ENCODE results near the gene DENND2A. TPM values are rescaled to one million over a fixed set of nuclear protein-coding genes. Genes with fewer than 3 reads are reported as not detected.
"Not testable (repeated sequence)": the region's sequence is repeated elsewhere in the genome, so short reads cannot be mapped to it uniquely, and the experiment has no call there.

Gene DENND2A
- polyA plus RNA-seq, 3 donors = not detected

DNA sequence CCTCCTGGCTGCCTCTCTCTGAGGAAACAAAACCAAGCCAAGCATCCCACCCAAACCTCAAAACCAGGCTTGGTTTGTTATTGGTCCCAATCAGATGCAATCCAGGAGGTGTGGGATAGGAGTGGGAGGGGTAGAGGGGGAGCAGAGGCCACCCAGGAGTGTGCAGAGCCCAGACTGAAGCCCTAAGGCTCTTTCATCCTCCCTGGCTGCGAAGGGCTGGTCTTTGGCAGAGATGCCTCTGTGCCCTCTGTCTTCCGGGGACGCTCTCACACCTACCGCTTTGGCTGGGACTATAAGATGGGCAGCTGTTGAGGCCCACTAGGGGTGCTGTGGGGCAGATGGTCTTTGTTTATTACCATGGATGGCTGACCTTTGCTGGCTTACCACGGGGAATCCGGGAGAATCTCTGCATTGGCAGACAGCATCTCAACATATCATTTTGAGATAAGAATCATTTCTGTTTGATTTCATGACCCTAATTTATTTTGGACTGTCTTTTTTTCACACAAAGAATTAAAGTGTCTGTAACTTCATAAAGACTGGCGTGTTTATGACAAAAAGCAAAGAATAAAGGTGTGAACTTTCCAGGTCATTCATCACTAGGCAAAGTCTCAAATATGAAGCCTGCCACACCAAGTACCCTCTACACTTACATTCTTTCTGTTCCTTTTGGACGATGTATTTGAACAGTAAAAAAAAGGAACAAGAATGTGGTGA lies 6.5 kb upstream of the DENND2A start:
- Histone ChIP-seq H3K36me3 (replicated peaks in 1 of 2; ENCODE audit: control insufficient read depth in 1 of 2, insufficient read depth in 2 of 2, low read length in 2 of 2) (no peaks in the 10 kb centered on the region), H3K79me2 (ENCODE audit: insufficient read depth, low read length) (no peaks in the 10 kb centered on the region), H3K4me1 (ENCODE audit: control insufficient read depth in 1 of 2, insufficient read depth in 2 of 2, low read length in 2 of 2) (peaks cover 0 to 14% of the 10 kb centered on the region in 2 donors), H3K9ac (ENCODE audit: insufficient read depth, low read length, poor library complexity, severe bottlenecking) (no peak overlapping the region), H3K4me3 (replicated peaks in 1 of 3; ENCODE audit: low read depth in 2 of 3, low read length in 3 of 3) (no peak overlapping the region), H3K27ac (ENCODE audit: low read depth in 1 of 2, low read length in 2 of 2) (no peak overlapping the region), H3K27me3 (ENCODE audit: control insufficient read depth in 2 of 2, insufficient read depth in 2 of 2, low read length in 2 of 2) (peaks cover 10 to 23% of the 10 kb centered on the region in 2 donors), H3K9me3 (replicated peaks in 1 of 2; ENCODE audit: control insufficient read depth in 1 of 2, insufficient read depth in 1 of 2, low read length in 2 of 2) (peaks cover 0 to 4% of the 10 kb centered on the region in 2 donors), H3K4me2 (replicated peaks; ENCODE audit: extremely low read depth, low read length, poor library complexity, severe bottlenecking) (no peak overlapping the region), H2AFZ (ENCODE audit: insufficient read depth, low read depth, low read length, poor library complexity, severe bottlenecking) (peak overlapping the region; percentile 30), H4K20me1 (ENCODE audit: insufficient read depth, low read length) (no peaks in the 10 kb centered on the region)
- 17% methylated on average over 2 of the region's 8 CpGs for WGBS (ENCODE audit: insufficient coverage)
- DNase-seq = peak; percentile 24 to 53 (median 46)
- intact Hi-C loops (cut with micrococcal nuclease) = no loop called here
- Mint-ChIP-seq H3K9me3 (peaks cover 0 to 7% (median 0%) of the 10 kb centered on the region in 7 donors), H3K36me3 (no peaks in the 10 kb centered on the region), H3K4me3 (no peak overlapping the region), H3K4me1 (peaks cover 18% of the 10 kb centered on the region), H3K27me3 (ENCODE audit: low read depth in 3 of 3) (peaks cover 31 to 36% (median 35%) of the 10 kb centered on the region in 3 donors), H3K27ac (no peak overlapping the region)
- peak; percentile 71 for TF ChIP-seq CTCF (IDR thresholded peaks at IDR 0.05)

DNA sequence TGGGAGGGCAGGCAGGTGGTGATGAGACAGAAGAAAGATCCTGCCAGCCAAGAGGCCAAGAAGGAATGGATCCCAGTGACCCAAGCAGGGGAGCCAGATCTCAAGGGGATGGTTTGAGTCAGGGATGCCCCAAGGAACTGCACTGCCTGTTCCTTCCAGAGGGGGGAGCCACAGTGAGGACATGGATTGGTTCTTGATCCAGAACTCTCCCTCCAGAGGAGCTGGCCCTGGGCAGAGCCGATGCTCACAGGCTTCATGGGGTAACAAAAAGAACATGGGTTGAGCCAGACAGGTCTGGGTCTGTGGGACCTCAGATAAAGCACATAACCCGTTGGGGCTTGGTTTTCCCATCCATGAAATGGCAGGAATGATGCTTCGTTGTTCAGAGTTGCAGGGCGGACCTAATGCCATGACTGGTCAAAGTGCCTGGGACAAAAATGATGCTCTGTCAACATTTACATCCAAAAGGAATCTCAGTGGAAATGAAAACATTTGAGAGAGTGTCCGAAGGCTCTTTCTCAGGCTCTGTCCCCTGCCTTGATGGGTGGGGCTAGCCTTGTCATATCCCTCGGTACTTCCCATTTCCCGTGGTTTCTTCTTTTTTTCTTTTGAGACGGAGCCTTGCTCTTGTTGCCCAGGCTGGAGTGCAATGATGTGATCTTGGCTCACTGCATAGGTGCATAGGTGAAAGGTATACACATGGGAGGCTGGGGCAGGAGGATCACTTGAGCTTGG lies 4.7 kb upstream of the DENND2A start:
- no peak overlapping the region for H3K4me2 ChIP-seq (replicated peaks; ENCODE audit: extremely low read depth, low read length, poor library complexity, severe bottlenecking)
- H3K79me2 ChIP-seq (ENCODE audit: insufficient read depth, low read length) = no peaks in the 10 kb centered on the region
- peaks cover 22 to 37% of the 10 kb centered on the region in 2 donors for H3K27me3 ChIP-seq (ENCODE audit: control insufficient read depth in 2 of 2, insufficient read depth in 2 of 2, low read length in 2 of 2)
- peak in 1 of 3 donors; percentile 26 for DNase-seq
- H3K27ac ChIP-seq (ENCODE audit: low read depth in 1 of 2, low read length in 2 of 2) = no peak overlapping the region
- H3K4me3 Mint-ChIP-seq = peak overlapping the region in 1 of 2 donors; percentile 39
- H3K9ac ChIP-seq (ENCODE audit: insufficient read depth, low read length, poor library complexity, severe bottlenecking) = no peak overlapping the region
- peaks cover 5 to 23% of the 10 kb centered on the region in 2 donors for H3K4me1 ChIP-seq (ENCODE audit: control insufficient read depth in 1 of 2, insufficient read depth in 2 of 2, low read length in 2 of 2)
- peak; percentile 75 for TF ChIP-seq CTCF (IDR thresholded peaks at IDR 0.05)
- H3K9me3 ChIP-seq (replicated peaks in 1 of 2; ENCODE audit: control insufficient read depth in 1 of 2, insufficient read depth in 1 of 2, low read length in 2 of 2) = peaks cover 3 to 13% of the 10 kb centered on the region in 2 donors
- no peak overlapping the region for H3K4me3 ChIP-seq (replicated peaks in 1 of 3; ENCODE audit: low read depth in 2 of 3, low read length in 3 of 3)
- H3K36me3 Mint-ChIP-seq = peaks cover 0 to 4% of the 10 kb centered on the region in 2 donors
- H3K4me1 Mint-ChIP-seq = peaks cover 27% of the 10 kb centered on the region
- H3K9me3 Mint-ChIP-seq = peaks cover 0 to 14% (median 3%) of the 10 kb centered on the region in 7 donors
- no peak overlapping the region for H2AFZ ChIP-seq (ENCODE audit: insufficient read depth, low read depth, low read length, poor library complexity, severe bottlenecking)
- intact Hi-C loops (cut with micrococcal nuclease) = no loop called here
- WGBS (ENCODE audit: insufficient coverage) = 80% methylated on average over 3 of the region's 8 CpGs
- H3K27ac Mint-ChIP-seq = peak overlapping the region in 1 of 7 donors; percentile 23
- peaks cover 44 to 47% (median 44%) of the 10 kb centered on the region in 3 donors for H3K27me3 Mint-ChIP-seq (ENCODE audit: low read depth in 3 of 3)
- no peaks in the 10 kb centered on the region for H4K20me1 ChIP-seq (ENCODE audit: insufficient read depth, low read length)
- H3K36me3 ChIP-seq (replicated peaks in 1 of 2; ENCODE audit: control insufficient read depth in 1 of 2, insufficient read depth in 2 of 2, low read length in 2 of 2) = no peaks in the 10 kb centered on the region

- H3K79me2 ChIP-seq (ENCODE audit: insufficient read depth, low read length); H3K9ac ChIP-seq (ENCODE audit: insufficient read depth, low read length, poor library complexity, severe bottlenecking); H2AFZ ChIP-seq (ENCODE audit: insufficient read depth, low read depth, low read length, poor library complexity, severe bottlenecking); intact Hi-C loops (cut with micrococcal nuclease); H3K36me3 Mint-ChIP-seq; DNase-seq; H3K4me3 ChIP-seq (replicated peaks in 1 of 3; ENCODE audit: low read depth in 2 of 3, low read length in 3 of 3); H3K4me3 Mint-ChIP-seq; H3K4me2 ChIP-seq (replicated peaks; ENCODE audit: extremely low read depth, low read length, poor library complexity, severe bottlenecking); H4K20me1 ChIP-seq (ENCODE audit: insufficient read depth, low read length); H3K36me3 ChIP-seq (replicated peaks in 1 of 2; ENCODE audit: control insufficient read depth in 1 of 2, insufficient read depth in 2 of 2, low read length in 2 of 2); H3K27ac ChIP-seq (ENCODE audit: low read depth in 1 of 2, low read length in 2 of 2): not testable (repeated sequence)
- 93% methylated on average over 6 of the region's 13 CpGs for WGBS (ENCODE audit: insufficient coverage)
- Histone ChIP-seq H3K9me3 (replicated peaks in 1 of 2; ENCODE audit: control insufficient read depth in 1 of 2, insufficient read depth in 1 of 2, low read length in 2 of 2) (peaks cover 3 to 13% of the 10 kb centered on the region in 2 donors), H3K4me1 (ENCODE audit: control insufficient read depth in 1 of 2, insufficient read depth in 2 of 2, low read length in 2 of 2) (peaks cover 10 to 28% of the 10 kb centered on the region in 2 donors), H3K27me3 (ENCODE audit: control insufficient read depth in 2 of 2, insufficient read depth in 2 of 2, low read length in 2 of 2) (peaks cover 25 to 42% of the 10 kb centered on the region in 2 donors)
- H3K27ac Mint-ChIP-seq = peak overlapping the region in 1 of 7 donors; percentile 64
- H3K9me3 Mint-ChIP-seq = peaks cover 0 to 19% (median 5%) of the 10 kb centered on the region in 7 donors
- peaks cover 31% of the 10 kb centered on the region for H3K4me1 Mint-ChIP-seq
- H3K27me3 Mint-ChIP-seq (ENCODE audit: low read depth in 3 of 3) = peaks cover 49 to 50% (median 50%) of the 10 kb centered on the region in 3 donors
Measured at GRCh38 chr7:140644761-140645160, 4.1 kb upstream of the DENND2A start.

Data from CD14-positive monocyte (primary cell).